ENCODE results near the gene GIT2. TPM values are rescaled to one million over a fixed set of nuclear protein-coding genes. Genes with fewer than 3 reads are reported as not detected.

GIT2 gene
- total and polyA plus RNA-seq, 2 experiments from 2014 or later: 26.4 to 42.1 TPM

DNA sequence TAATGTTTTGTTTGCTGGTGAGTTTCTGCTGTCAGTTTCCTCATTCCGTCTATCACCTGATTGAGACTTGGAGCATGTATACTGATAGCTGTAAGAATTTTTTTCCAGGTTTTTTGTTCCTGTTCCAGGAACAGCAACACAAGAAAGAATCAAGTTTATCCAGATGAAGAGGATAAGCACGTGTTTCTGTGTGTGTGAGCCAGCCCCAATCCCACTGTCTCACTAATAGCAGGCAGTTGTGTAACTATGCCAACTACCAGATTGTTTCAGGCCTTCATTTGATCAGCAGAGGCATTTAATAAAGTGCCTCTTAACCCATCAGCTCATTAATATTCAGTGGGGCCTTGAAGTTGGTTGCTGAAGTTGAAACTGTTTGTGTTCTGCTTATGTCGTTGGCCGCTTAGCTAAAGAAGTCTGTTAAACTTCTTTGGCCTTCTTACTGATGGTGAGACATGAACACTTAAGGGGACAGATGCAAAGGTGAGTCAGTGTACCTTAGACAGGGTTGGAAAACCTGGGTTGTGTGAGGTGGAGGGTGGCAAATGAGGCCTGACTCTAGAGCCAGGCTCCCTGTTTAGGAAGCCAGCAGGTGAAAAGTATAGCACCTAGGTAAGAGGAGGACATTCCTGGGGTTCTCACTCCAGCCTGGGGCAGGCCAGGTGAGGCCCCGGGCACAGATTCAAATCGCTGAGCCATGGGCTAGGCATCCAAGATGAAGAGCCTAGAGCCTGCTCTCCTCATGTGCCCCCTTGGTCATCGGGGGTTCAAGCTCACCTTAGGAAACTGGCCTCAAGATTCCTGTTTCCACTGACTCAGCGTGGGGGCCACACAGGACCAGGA, 6.7 kb upstream of the GIT2 start:
- H3K4me1 ChIP-seq (ENCODE audit: insufficient read depth): peaks cover 36% of the 10 kb centered on the region
- peaks cover 70% of the 10 kb centered on the region for H3K79me2 ChIP-seq (ENCODE audit: insufficient read depth)
- H3K27me3 ChIP-seq (replicated peaks; ENCODE audit: insufficient read depth): no peaks in the 10 kb centered on the region
- peak overlapping the region; percentile 96 for H3K4me3 ChIP-seq
- peaks cover 70% of the 10 kb centered on the region for H3F3A ChIP-seq (ENCODE audit: insufficient read depth)
- in situ Hi-C loops (cut with MboI): no loop called here
- no peaks in the 10 kb centered on the region for H3K9me3 ChIP-seq (ENCODE audit: low read depth)
- no peak overlapping the region for H2AFZ ChIP-seq
- DNase-seq: peak; percentile 70
- H3K27ac ChIP-seq: peak overlapping the region; percentile 88
- TF ChIP-seq EZH2 (IDR thresholded peaks at IDR 0.05; ENCODE audit: insufficient read depth, poor library complexity, severe bottlenecking) (no peak), EZH2phosphoT487 (IDR thresholded peaks at IDR 0.05; ENCODE audit: insufficient read depth, low read depth) (no peak)
- H3K9me2 ChIP-seq (ENCODE audit: insufficient read depth): no peaks in the 10 kb centered on the region
- peak overlapping the region; percentile 64 for H3K9ac ChIP-seq
- H4K20me1 ChIP-seq (ENCODE audit: insufficient read depth): 0 out of 2 replicates have a peak, but pooled peaks cover 5% of the 10 kb centered on the region
- WGBS, 2 experiments (ENCODE audit: low coverage in 1 of 2, low lambda C conversion rate in 2 of 2, missing lambda C conversion rate in 2 of 2): 69 to 76% methylated on average over 8 of the region's 8 CpGs
- peaks cover 18% of the 10 kb centered on the region for H3K36me3 ChIP-seq (ENCODE audit: low read depth)
- peak overlapping the region; percentile 92 for H3K4me2 ChIP-seq (ENCODE audit: unreplicated experiment)

GRCh38 chr12:110001596-110001995, 5.4 kb upstream of the GIT2 start:
- no peaks in the 10 kb centered on the region for H3K27me3 ChIP-seq (replicated peaks; ENCODE audit: insufficient read depth)
- H3K9me3 ChIP-seq (ENCODE audit: low read depth): no peaks in the 10 kb centered on the region
- peak overlapping the region; percentile 88 for H3K27ac ChIP-seq
- 0 to 1% methylated on average over 4 of the region's 4 CpGs for WGBS, 2 experiments (ENCODE audit: low coverage in 1 of 2, low lambda C conversion rate in 2 of 2, missing lambda C conversion rate in 2 of 2)
- no peaks in the 10 kb centered on the region for H4K20me1 ChIP-seq (ENCODE audit: insufficient read depth)
- H3K36me3 ChIP-seq (ENCODE audit: low read depth): peaks cover 18% of the 10 kb centered on the region
- peak overlapping the region; percentile 96 for H3K4me3 ChIP-seq
- H3F3A ChIP-seq (ENCODE audit: insufficient read depth): peaks cover 65% of the 10 kb centered on the region
- H3K9ac ChIP-seq: peak overlapping the region; percentile 64
- no peaks in the 10 kb centered on the region for H3K9me2 ChIP-seq (ENCODE audit: insufficient read depth)
- TF ChIP-seq EZH2phosphoT487 (IDR thresholded peaks at IDR 0.05; ENCODE audit: insufficient read depth, low read depth) (no peak), EZH2 (IDR thresholded peaks at IDR 0.05; ENCODE audit: insufficient read depth, poor library complexity, severe bottlenecking) (no peak)
- H3K79me2 ChIP-seq (ENCODE audit: insufficient read depth): peaks cover 61% of the 10 kb centered on the region
- no peak overlapping the region for H2AFZ ChIP-seq
- peaks cover 39% of the 10 kb centered on the region for H3K4me1 ChIP-seq (ENCODE audit: insufficient read depth)
- peak overlapping the region; percentile 92 for H3K4me2 ChIP-seq (ENCODE audit: unreplicated experiment)
- in situ Hi-C loops (cut with MboI): no loop called here
- DNase-seq: peak; percentile 94

DNA sequence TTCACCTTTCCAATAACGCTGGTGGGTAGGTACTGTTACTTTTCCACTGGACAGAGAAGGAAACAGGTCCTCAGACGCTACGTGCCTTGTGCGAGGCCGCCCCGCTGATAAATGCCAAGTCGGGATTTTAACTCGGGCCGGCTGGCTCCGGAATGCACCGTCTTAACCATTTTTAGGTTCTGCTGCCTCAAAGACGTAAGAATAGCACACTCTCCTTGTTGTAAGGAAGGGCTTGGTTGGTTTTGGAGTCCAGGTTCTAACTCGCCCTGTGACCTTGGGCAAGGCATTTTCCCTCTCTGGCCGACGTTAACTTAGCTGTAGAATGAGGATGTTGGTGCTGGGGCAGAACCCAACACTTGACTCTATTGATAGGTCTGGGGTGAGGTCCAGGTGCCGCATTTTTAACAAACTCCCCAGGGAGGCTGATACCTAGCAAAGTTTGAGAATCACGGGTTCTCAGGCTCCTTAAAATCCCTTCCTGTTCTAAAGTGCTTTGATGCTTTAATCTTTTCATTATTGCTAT, 3.9 kb upstream of the GIT2 start:
- peaks cover 61% of the 10 kb centered on the region for H3K79me2 ChIP-seq (ENCODE audit: insufficient read depth)
- peaks cover 10% of the 10 kb centered on the region for H3K36me3 ChIP-seq (ENCODE audit: low read depth)
- TF ChIP-seq EZH2phosphoT487 (IDR thresholded peaks at IDR 0.05; ENCODE audit: insufficient read depth, low read depth) (no peak), EZH2 (IDR thresholded peaks at IDR 0.05; ENCODE audit: insufficient read depth, poor library complexity, severe bottlenecking) (no peak)

GRCh38 chr12:109999649-109999971, 3.4 kb upstream of the GIT2 start:
- TF ChIP-seq EZH2 (IDR thresholded peaks at IDR 0.05; ENCODE audit: insufficient read depth, poor library complexity, severe bottlenecking) (no peak), EZH2phosphoT487 (IDR thresholded peaks at IDR 0.05; ENCODE audit: insufficient read depth, low read depth) (no peak)
- H3K9me2 ChIP-seq (ENCODE audit: insufficient read depth): no peaks in the 10 kb centered on the region
- WGBS, 2 experiments (ENCODE audit: low coverage in 1 of 2, low lambda C conversion rate in 2 of 2, missing lambda C conversion rate in 2 of 2): 1% methylated on average over 22 to 26 of the region's 27 CpGs
- H3K27ac ChIP-seq: peak overlapping the region; percentile 43
- H3K9me3 ChIP-seq (ENCODE audit: low read depth): no peaks in the 10 kb centered on the region
- no peaks in the 10 kb centered on the region for H3K27me3 ChIP-seq (replicated peaks; ENCODE audit: insufficient read depth)
- in situ Hi-C loops (cut with MboI): no loop called here
- H3K36me3 ChIP-seq (ENCODE audit: low read depth): peaks cover 5% of the 10 kb centered on the region
- H3F3A ChIP-seq (ENCODE audit: insufficient read depth): peaks cover 64% of the 10 kb centered on the region
- H3K79me2 ChIP-seq (ENCODE audit: insufficient read depth): peaks cover 61% of the 10 kb centered on the region
- H3K4me2 ChIP-seq (ENCODE audit: unreplicated experiment): peak overlapping the region; percentile 92
- H3K9ac ChIP-seq: peak overlapping the region; percentile 93
- peak overlapping the region; percentile 96 for H3K4me3 ChIP-seq
- no peak for DNase-seq
- H3K4me1 ChIP-seq (ENCODE audit: insufficient read depth): peaks cover 48% of the 10 kb centered on the region
- H2AFZ ChIP-seq: peak overlapping the region; percentile 58
- H4K20me1 ChIP-seq (ENCODE audit: insufficient read depth): no peaks in the 10 kb centered on the region

More for the DNA sequence above, 3.9 kb upstream of the GIT2 start:
- Histone ChIP-seq H3K4me1 (ENCODE audit: insufficient read depth) (peaks cover 43% of the 10 kb centered on the region), H4K20me1 (ENCODE audit: insufficient read depth) (no peaks in the 10 kb centered on the region), H3K9ac (peak overlapping the region; percentile 93), H3K4me2 (ENCODE audit: unreplicated experiment) (peak overlapping the region; percentile 92), H3F3A (ENCODE audit: insufficient read depth) (peaks cover 64% of the 10 kb centered on the region), H3K4me3 (peak overlapping the region; percentile 96), H3K27me3 (replicated peaks; ENCODE audit: insufficient read depth) (no peaks in the 10 kb centered on the region), H3K9me2 (ENCODE audit: insufficient read depth) (no peaks in the 10 kb centered on the region), H3K27ac (peak overlapping the region; percentile 43), H3K9me3 (ENCODE audit: low read depth) (no peaks in the 10 kb centered on the region), H2AFZ (peak overlapping the region; percentile 58)
- in situ Hi-C loops (cut with MboI): no loop called here
- peak; percentile 79 for DNase-seq
- 0% methylated on average over 17 of the region's 17 CpGs for WGBS, 2 experiments (ENCODE audit: low coverage in 1 of 2, low lambda C conversion rate in 2 of 2, missing lambda C conversion rate in 2 of 2)
